Measurements from ENCODE around the gene NLRP12.

DNA sequence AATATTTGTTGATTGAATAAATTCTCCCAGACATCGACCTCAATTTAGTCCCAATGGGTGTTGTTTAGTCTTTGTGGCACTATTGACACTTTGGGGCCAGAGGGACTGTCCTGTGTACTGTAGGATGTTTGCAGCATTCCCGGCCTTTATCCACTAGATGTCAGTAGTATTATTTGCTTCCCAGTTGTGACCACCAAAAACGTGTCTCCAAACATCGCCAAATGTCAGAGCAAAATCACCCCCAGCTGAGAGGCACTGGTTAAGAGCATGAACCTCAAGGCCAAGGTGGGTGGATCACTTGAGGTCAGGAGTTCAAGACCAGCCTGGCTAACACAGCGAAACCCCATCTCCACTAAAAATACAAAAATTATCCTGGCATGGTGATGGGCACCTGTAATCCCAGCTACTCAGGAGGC, 15.4 kb downstream of the NLRP12 start:
- TF ChIP-seq, protein P1, sequence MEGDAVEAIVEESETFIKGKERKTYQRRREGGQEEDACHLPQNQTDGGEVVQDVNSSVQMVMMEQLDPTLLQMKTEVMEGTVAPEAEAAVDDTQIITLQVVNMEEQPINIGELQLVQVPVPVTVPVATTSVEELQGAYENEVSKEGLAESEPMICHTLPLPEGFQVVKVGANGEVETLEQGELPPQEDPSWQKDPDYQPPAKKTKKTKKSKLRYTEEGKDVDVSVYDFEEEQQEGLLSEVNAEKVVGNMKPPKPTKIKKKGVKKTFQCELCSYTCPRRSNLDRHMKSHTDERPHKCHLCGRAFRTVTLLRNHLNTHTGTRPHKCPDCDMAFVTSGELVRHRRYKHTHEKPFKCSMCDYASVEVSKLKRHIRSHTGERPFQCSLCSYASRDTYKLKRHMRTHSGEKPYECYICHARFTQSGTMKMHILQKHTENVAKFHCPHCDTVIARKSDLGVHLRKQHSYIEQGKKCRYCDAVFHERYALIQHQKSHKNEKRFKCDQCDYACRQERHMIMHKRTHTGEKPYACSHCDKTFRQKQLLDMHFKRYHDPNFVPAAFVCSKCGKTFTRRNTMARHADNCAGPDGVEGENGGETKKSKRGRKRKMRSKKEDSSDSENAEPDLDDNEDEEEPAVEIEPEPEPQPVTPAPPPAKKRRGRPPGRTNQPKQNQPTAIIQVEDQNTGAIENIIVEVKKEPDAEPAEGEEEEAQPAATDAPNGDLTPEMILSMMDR (IDR thresholded peaks at IDR 0.05; ENCODE audit: low read depth, low read length, poor library complexity, severe bottlenecking) = peak; percentile 28
- TF ChIP-seq EZH2phosphoT487 (IDR thresholded peaks at IDR 0.05; ENCODE audit: borderline replicate concordance, low read length) = no peak

Measured in DOHH2 (cell line).